Chondrocyte (in vitro differentiated cells): ENCODE measurements around the gene PANX3. TPM values are rescaled to one million over a fixed set of nuclear protein-coding genes. Genes with fewer than 3 reads are reported as not detected.
"Not testable (repeated sequence)": the region's sequence is repeated elsewhere in the genome, so short reads cannot be mapped to it uniquely, and the experiment has no call there.

Experiments
- DNase-seq: peaks from one replicate; pipeline ENCODE4 v3.0.0; 2021; ENCODE audit warnings: mixed read lengths, low spot score
- H3K27ac Mint-ChIP-seq: one replicate; pipeline ENCODE4 v1.8.0; 2021; ENCODE audit warnings: mild to moderate bottlenecking, moderate library complexity, mixed read lengths; ENCODE audit not compliant: unreplicated experiment
- H3K27me3 Mint-ChIP-seq: 2 replicates; pipeline ENCODE4 v1.8.0; 2021; ENCODE audit warnings: low read depth, mixed read lengths
- H3K36me3 Mint-ChIP-seq: 2 replicates; pipeline ENCODE4 v1.8.0; 2021; ENCODE audit warnings: low read depth, mixed read lengths
- H3K4me1 Mint-ChIP-seq: 2 replicates; pipeline ENCODE4 v1.8.0; 2021; ENCODE audit warnings: low read depth, mild to moderate bottlenecking, mixed read lengths
- H3K4me3 Mint-ChIP-seq: one replicate; pipeline ENCODE4 v1.8.0; 2021; ENCODE audit warnings: mild to moderate bottlenecking, moderate library complexity, mixed read lengths; ENCODE audit not compliant: unreplicated experiment
- H3K9me3 Mint-ChIP-seq: 2 replicates; pipeline ENCODE4 v1.8.0; 2021; ENCODE audit warnings: low read depth, mixed read lengths
- total RNA-seq: library from RNA; stranded (reverse); gene quantifications from 3 replicates; pipeline ENCODE4 v1.2.1, GENCODE V29; 2021
- TF ChIP-seq, protein P1 (sequence below): fragments of 200-600 bp; sonication (generic); IDR thresholded peaks from 2 replicates; pipeline ENCODE4 v1.5.0; 2021; ENCODE audit warnings: antibody characterized with exemption, mild to moderate bottlenecking, moderate library complexity

The PANX3 gene
- total RNA-seq, 1 donor from 2014 or later = not detected

DNA sequence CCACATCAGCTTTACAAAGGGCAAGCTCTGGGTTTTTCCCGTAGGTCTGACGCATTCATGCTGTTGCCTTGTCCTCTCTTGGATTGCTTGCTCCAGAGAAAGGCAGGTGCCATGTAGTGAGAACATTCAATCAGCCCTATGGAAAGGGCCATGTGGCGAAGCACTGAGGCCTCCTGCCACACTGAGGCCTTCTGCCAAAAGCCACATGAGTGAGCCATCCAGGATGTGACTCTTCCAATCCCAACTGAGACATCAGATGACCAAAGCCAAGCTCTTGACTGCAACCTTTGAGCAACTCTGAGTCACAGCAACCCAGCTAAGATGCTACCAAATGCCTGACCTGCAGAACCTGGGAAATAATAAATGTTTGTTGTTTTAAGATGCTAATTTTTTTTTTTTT is 9.0 kb upstream of the PANX3 start:
- no peak for DNase-seq
- Mint-ChIP-seq H3K9me3 (peaks cover 3% of the 10 kb centered on the region), H3K4me1 (no peaks in the 10 kb centered on the region), H3K27ac (no peak overlapping the region), H3K36me3 (no peaks in the 10 kb centered on the region), H3K4me3 (no peak overlapping the region), H3K27me3 (peaks cover 13% of the 10 kb centered on the region)
- TF ChIP-seq, protein P1, sequence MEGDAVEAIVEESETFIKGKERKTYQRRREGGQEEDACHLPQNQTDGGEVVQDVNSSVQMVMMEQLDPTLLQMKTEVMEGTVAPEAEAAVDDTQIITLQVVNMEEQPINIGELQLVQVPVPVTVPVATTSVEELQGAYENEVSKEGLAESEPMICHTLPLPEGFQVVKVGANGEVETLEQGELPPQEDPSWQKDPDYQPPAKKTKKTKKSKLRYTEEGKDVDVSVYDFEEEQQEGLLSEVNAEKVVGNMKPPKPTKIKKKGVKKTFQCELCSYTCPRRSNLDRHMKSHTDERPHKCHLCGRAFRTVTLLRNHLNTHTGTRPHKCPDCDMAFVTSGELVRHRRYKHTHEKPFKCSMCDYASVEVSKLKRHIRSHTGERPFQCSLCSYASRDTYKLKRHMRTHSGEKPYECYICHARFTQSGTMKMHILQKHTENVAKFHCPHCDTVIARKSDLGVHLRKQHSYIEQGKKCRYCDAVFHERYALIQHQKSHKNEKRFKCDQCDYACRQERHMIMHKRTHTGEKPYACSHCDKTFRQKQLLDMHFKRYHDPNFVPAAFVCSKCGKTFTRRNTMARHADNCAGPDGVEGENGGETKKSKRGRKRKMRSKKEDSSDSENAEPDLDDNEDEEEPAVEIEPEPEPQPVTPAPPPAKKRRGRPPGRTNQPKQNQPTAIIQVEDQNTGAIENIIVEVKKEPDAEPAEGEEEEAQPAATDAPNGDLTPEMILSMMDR = no peak

- H3K27ac Mint-ChIP-seq, H3K36me3 Mint-ChIP-seq, H3K4me3 Mint-ChIP-seq: not testable (repeated sequence)
These were observed 8.5 kb upstream of the PANX3 start for GRCh38 chr11:124602723-124603122.

GRCh38 chr11:124605719-124606118 is 5.5 kb upstream of the PANX3 start:
- no peak overlapping the region for H3K27ac Mint-ChIP-seq
- H3K4me1 Mint-ChIP-seq = no peaks in the 10 kb centered on the region
- no peak overlapping the region for H3K4me3 Mint-ChIP-seq
- H3K36me3 Mint-ChIP-seq = no peaks in the 10 kb centered on the region
- TF ChIP-seq, protein P1 = no peak
- peaks cover 3% of the 10 kb centered on the region for H3K27me3 Mint-ChIP-seq
- no peak for DNase-seq
- H3K9me3 Mint-ChIP-seq = no peaks in the 10 kb centered on the region

More at GRCh38 chr11:124602723-124603122, 8.5 kb upstream of the PANX3 start:
- H3K27me3 Mint-ChIP-seq, H3K4me1 Mint-ChIP-seq, H3K9me3 Mint-ChIP-seq, DNase-seq: not testable (repeated sequence)

GRCh38 chr11:124608147-124608546 is 3.1 kb upstream of the PANX3 start:
- DNase-seq = no peak
- H3K4me1 Mint-ChIP-seq = no peaks in the 10 kb centered on the region
- H3K9me3 Mint-ChIP-seq = no peaks in the 10 kb centered on the region
- H3K36me3 Mint-ChIP-seq = no peaks in the 10 kb centered on the region
- no peak overlapping the region for H3K4me3 Mint-ChIP-seq
- H3K27me3 Mint-ChIP-seq = peaks cover 8% of the 10 kb centered on the region
- TF ChIP-seq, protein P1 = no peak
- H3K27ac Mint-ChIP-seq = no peak overlapping the region

DNA sequence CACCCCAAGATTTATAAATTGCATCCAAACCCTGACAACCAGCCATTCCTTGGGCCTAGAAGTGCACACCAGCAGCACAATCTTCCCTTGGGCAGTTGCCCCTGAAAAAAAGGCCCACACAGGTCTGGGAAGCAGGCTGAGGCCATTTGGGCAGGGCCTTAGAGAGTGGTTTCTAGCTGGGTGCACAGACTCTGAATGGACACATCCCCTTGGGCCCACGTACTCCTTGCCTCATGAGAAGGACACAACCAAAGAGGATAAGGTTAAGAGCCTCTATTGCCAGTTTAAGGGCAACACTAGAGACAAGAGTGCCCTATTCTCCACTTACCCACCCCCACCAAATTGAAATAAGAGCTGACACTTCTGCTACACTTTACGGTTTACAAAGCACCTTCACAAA is 933 bp upstream of the PANX3 start:
- TF ChIP-seq, protein P1 = no peak
- no peaks in the 10 kb centered on the region for H3K36me3 Mint-ChIP-seq
- peaks cover 17% of the 10 kb centered on the region for H3K27me3 Mint-ChIP-seq
- no peak for DNase-seq
- no peak overlapping the region for H3K27ac Mint-ChIP-seq
- H3K9me3 Mint-ChIP-seq = no peaks in the 10 kb centered on the region
- no peaks in the 10 kb centered on the region for H3K4me1 Mint-ChIP-seq
- H3K4me3 Mint-ChIP-seq = no peak overlapping the region

DNA sequence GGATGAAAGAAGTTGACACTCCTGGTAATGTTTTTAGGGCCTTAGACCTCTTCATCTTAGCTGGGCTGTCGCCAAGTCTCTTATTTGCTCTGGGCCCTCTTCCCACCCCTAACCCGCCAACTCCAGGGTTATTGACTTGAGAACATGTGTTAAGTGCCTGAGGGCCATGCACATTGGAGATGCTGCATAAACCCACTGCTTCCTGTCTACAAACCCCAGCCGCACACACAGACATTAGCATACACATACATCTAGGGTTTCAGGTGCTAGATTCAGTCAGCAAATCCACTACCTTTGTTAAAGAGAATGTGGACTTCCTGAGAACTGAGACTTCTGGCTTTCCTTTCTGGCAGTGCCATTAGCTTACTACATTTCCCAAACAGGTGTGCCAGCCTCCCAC is 817 bp downstream of the PANX3 start:
- H3K36me3 Mint-ChIP-seq = no peaks in the 10 kb centered on the region
- H3K4me1 Mint-ChIP-seq = no peaks in the 10 kb centered on the region
- H3K27ac Mint-ChIP-seq = no peak overlapping the region
- H3K4me3 Mint-ChIP-seq = no peak overlapping the region
- no peaks in the 10 kb centered on the region for H3K9me3 Mint-ChIP-seq
- TF ChIP-seq, protein P1 = no peak
- no peak for DNase-seq
- peaks cover 15% of the 10 kb centered on the region for H3K27me3 Mint-ChIP-seq
